GM23338 (cell line): Measurements from ENCODE around the gene AEBP2. TPM values are rescaled to one million over a fixed set of nuclear protein-coding genes. Genes with fewer than 3 reads are reported as not detected.

Source experiments
- ATAC-seq: fragments of 200-7000 bp; cut with Tn5 transposase; 3 replicates; pipeline ENCODE4 v1.9.1; 2020
- DNase-seq: peaks from one replicate; pipeline ENCODE4 v3.0.0-alpha.2; 2015; ENCODE audit warnings: low spot score
- H2AFZ ChIP-seq: fragments of 200-600 bp; sonication (generic); 2 replicates; pipeline ENCODE4 v1.8.0; 2016; ENCODE audit warnings: antibody characterized with exemption, mild to moderate bottlenecking, moderate library complexity
- H3F3A ChIP-seq: fragments of 200-600 bp; sonication (generic); replicated peaks from 2 replicates; pipeline ENCODE4 v1.8.0; 2017; ENCODE audit warnings: antibody characterized with exemption, mixed run types, low read depth
- H3K27ac ChIP-seq: fragments of 200-600 bp; sonication (generic); 2 replicates; pipeline ENCODE4 v1.6.1; 2016; ENCODE audit warnings: low read depth
- H3K27me3 ChIP-seq: fragments of 200-600 bp; sonication (generic); 2 replicates; pipeline ENCODE4 v1.8.0; 2016; ENCODE audit warnings: mild to moderate bottlenecking, mixed run types, moderate library complexity; ENCODE audit not compliant: insufficient read depth
- H3K36me3 ChIP-seq: fragments of 200-600 bp; sonication (generic); 2 replicates; pipeline ENCODE4 v1.8.0; 2016; ENCODE audit warnings: mild to moderate bottlenecking; ENCODE audit not compliant: insufficient read depth
- H3K4me1 ChIP-seq: fragments of 200-600 bp; sonication (generic); 2 replicates; pipeline ENCODE4 v1.8.0; 2016; ENCODE audit warnings: mild to moderate bottlenecking, moderate library complexity; ENCODE audit not compliant: insufficient read depth
- H3K4me2 ChIP-seq: fragments of 200-600 bp; sonication (generic); 2 replicates; pipeline ENCODE4 v1.7.1; 2017; ENCODE audit warnings: mixed run types
- H3K4me3 ChIP-seq: fragments of 200-600 bp; sonication (generic); 2 replicates; pipeline ENCODE4 v1.6.1; 2016; ENCODE audit warnings: mixed run types
- H3K79me2 ChIP-seq: fragments of 200-600 bp; sonication (generic); replicated peaks from 2 replicates; pipeline ENCODE4 v1.8.0; 2017; ENCODE audit warnings: mild to moderate bottlenecking; ENCODE audit not compliant: insufficient read depth
- H3K9me2 ChIP-seq: fragments of 200-600 bp; sonication (generic); 2 replicates; pipeline ENCODE4 v1.8.0; 2017; ENCODE audit not compliant: insufficient read depth
- H4K20me1 ChIP-seq: fragments of 200-600 bp; sonication (generic); replicated peaks from 2 replicates; pipeline ENCODE4 v1.8.0; 2017; ENCODE audit warnings: mild to moderate bottlenecking; ENCODE audit not compliant: insufficient read depth
- H3K27ac Mint-ChIP-seq: 2 replicates; pipeline ENCODE4 v1.8.0; 2020; ENCODE audit warnings: inconsistent platforms, mild to moderate bottlenecking, moderate library complexity, mixed read lengths
- H3K27me3 Mint-ChIP-seq: 3 replicates; pipeline ENCODE4 v1.8.0; 2022; ENCODE audit warnings: low read depth, mild to moderate bottlenecking, moderate library complexity, mixed read lengths, inconsistent platforms; ENCODE audit not compliant: insufficient read depth, poor library complexity
- H3K36me3 Mint-ChIP-seq: 3 replicates; pipeline ENCODE4 v1.8.0; 2021; ENCODE audit warnings: low read depth, mild to moderate bottlenecking, inconsistent platforms, moderate library complexity, mixed read lengths
- H3K4me1 Mint-ChIP-seq: 3 replicates; pipeline ENCODE4 v1.8.0; 2020; ENCODE audit warnings: mild to moderate bottlenecking, inconsistent platforms, mixed read lengths
- H3K4me3 Mint-ChIP-seq: 3 replicates; pipeline ENCODE4 v1.8.0; 2021; ENCODE audit warnings: moderate library complexity, mild to moderate bottlenecking, inconsistent platforms, mixed read lengths
- H3K9me3 Mint-ChIP-seq: 3 replicates; pipeline ENCODE4 v1.8.0; 2020; ENCODE audit warnings: moderate library complexity, mild to moderate bottlenecking, inconsistent platforms, mixed read lengths
- CREB1 ChIP-seq: fragments of 250-450 bp; sonication (Bioruptor Pico); IDR thresholded peaks from 2 replicates; pipeline ENCODE4 v1.5.0; 2020; ENCODE audit warnings: low read depth, mild to moderate bottlenecking, moderate library complexity
- ETS1 ChIP-seq: IDR thresholded peaks from 2 replicates; pipeline ENCODE4 v1.6.1; 2016; ENCODE audit warnings: antibody characterized with exemption
- EZH2 ChIP-seq: fragments of 200-600 bp; sonication (generic); IDR thresholded peaks from one replicate; pipeline ENCODE4 v1.8.0; 2017; ENCODE audit warnings: antibody characterized with exemption, mild to moderate bottlenecking, low read depth; ENCODE audit not compliant: unreplicated experiment
- NANOG ChIP-seq: IDR thresholded peaks from 2 replicates; pipeline ENCODE4 v1.6.1; 2016; ENCODE audit warnings: antibody characterized with exemption, borderline replicate concordance
- REST ChIP-seq: IDR thresholded peaks from one replicate; pipeline ENCODE4 v1.6.1; 2018; ENCODE audit warnings: antibody characterized with exemption; ENCODE audit not compliant: unreplicated experiment
- STAT1 ChIP-seq: IDR thresholded peaks from one replicate; pipeline ENCODE4 v1.6.1; 2016; ENCODE audit warnings: antibody characterized with exemption; ENCODE audit not compliant: unreplicated experiment
- ZNF114 ChIP-seq: fragments of 250-450 bp; sonication (Bioruptor Pico); IDR thresholded peaks from 2 replicates; pipeline ENCODE4 v1.5.0; 2020; ENCODE audit warnings: mild to moderate bottlenecking, moderate library complexity
- ZNF462 ChIP-seq: fragments of 250-450 bp; sonication (Bioruptor Pico); IDR thresholded peaks from 2 replicates; pipeline ENCODE4 v1.5.0; 2020; ENCODE audit warnings: mild to moderate bottlenecking, moderate library complexity
- polyA plus RNA-seq: library from polyadenylated mRNA; unstranded; fragments of >200 nt; fragmentation: Nextera tagmentation; extraction: Ambion mirVana; gene quantifications from 2 replicates; pipeline ENCODE4 v1.2.1, GENCODE V29; 2016
- total RNA-seq: library from RNA; depleted of rRNA; stranded (reverse); fragments of >200 nt; shearing (Covaris generic); gene quantifications from 2 replicates; pipeline ENCODE4 v1.2.3, GENCODE V29; 2014

AEBP2 gene
- total and polyA plus RNA-seq, 2 experiments from 2014 or later: 39.3 to 48.1 TPM

GRCh38 chr12:19419086-19419485, 20.2 kb upstream of the AEBP2 start:
- no peaks in the 10 kb centered on the region for H3K36me3 ChIP-seq
- no peak overlapping the region for H3K4me2 ChIP-seq
- H3K4me3 Mint-ChIP-seq: no peak overlapping the region
- H3K27ac ChIP-seq: no peak overlapping the region
- H3K4me1 ChIP-seq: no peaks in the 10 kb centered on the region; the same call in 1 of the 2 replicates
- no peaks in the 10 kb centered on the region; the same call in 2 of the 3 replicates for H3K36me3 Mint-ChIP-seq
- H3K79me2 ChIP-seq: no peaks in the 10 kb centered on the region
- H3K9me2 ChIP-seq: no peaks in the 10 kb centered on the region; the same call in 1 of the 2 replicates
- no peak overlapping the region for H3K27ac Mint-ChIP-seq
- peaks cover 3% of the 10 kb centered on the region; the same call in 1 of the 3 replicates for H3K9me3 Mint-ChIP-seq
- DNase-seq (no peak), ATAC-seq (no peak)
- H4K20me1 ChIP-seq: no peaks in the 10 kb centered on the region
- H3K4me1 Mint-ChIP-seq: peaks cover 5% of the 10 kb centered on the region; the same call in 2 of the 3 replicates
- H3K4me3 ChIP-seq: no peak overlapping the region
- TF ChIP-seq REST (no peak), NANOG (no peak), ETS1 (no peak), ZNF114 (CRISPR knock-in tag) (no peak), ZNF462 (CRISPR knock-in tag) (no peak), CREB1 (no peak), STAT1 (no peak), EZH2 (no peak)
- H2AFZ ChIP-seq: no peak overlapping the region
- no peaks in the 10 kb centered on the region for H3K27me3 Mint-ChIP-seq
- no peaks in the 10 kb centered on the region for H3K27me3 ChIP-seq
- H3F3A ChIP-seq: no peaks in the 10 kb centered on the region
